Gastrocnemius medialis (tissue), 4 donors: Measurements from ENCODE around the gene PCDHGA7. TPM values are rescaled to one million over a fixed set of nuclear protein-coding genes. Genes with fewer than 3 reads are reported as not detected.

Source experiments
- ATAC-seq, 2 donors: fragments of 150-250 bp; one replicate each; pipeline ENCODE4 v1.9.1; 2016
- DNase-seq, 2 donors: peaks; one replicate each; pipeline ENCODE4 v3.0.0-alpha.2; 2019
- H3K27ac ChIP-seq, 4 donors: fragments of 200-600 bp; sonication (generic); 1 replicate in 1 of 4; 2 replicates in 3 of 4; pipeline ENCODE4 v1.5.1; 2016 to 2018; ENCODE audit warnings: mild to moderate bottlenecking in 2 of 4, moderate library complexity in 1 of 4
- H3K27me3 ChIP-seq, 3 donors: fragments of 200-600 bp; sonication (generic) in 2 of 3; 1 replicate in 1 of 3; 2 replicates in 2 of 3; pipeline versions ENCODE4 v1.5.1 to v1.6.0; 2016 to 2019; ENCODE audit warnings: mild to moderate bottlenecking in 1 of 3, moderate library complexity in 1 of 3
- H3K36me3 ChIP-seq, 2 donors: fragments of 200-600 bp; sonication (generic) in 1 of 2; one replicate each; pipeline ENCODE4 v1.5.1; 2017 to 2018
- H3K4me1 ChIP-seq, 2 donors: fragments of 200-600 bp; sonication (generic) in 1 of 2; one replicate each; pipeline ENCODE4 v1.5.1; 2016 to 2017; ENCODE audit warnings: mild to moderate bottlenecking in 2 of 2
- H3K4me3 ChIP-seq, 4 donors: fragments of 200-600 bp; sonication (generic) in 3 of 4; 1 replicate in 1 of 4; 2 replicates in 3 of 4; pipeline ENCODE4 v1.5.1; 2016 to 2019; ENCODE audit warnings: mild to moderate bottlenecking in 2 of 4
- H3K9me3 ChIP-seq, 3 donors: fragments of 200-600 bp; sonication (generic) in 2 of 3; 1 replicate in 1 of 3; 2 replicates in 2 of 3; pipeline ENCODE4 v1.5.1; 2016 to 2019
- CTCF ChIP-seq, 5 experiments: fragments of 450-650 bp in 3 of 5; fragments of 200-600 bp in 2 of 5; sonication (generic) in 2 of 5; IDR thresholded peaks in 4 of 5; conservative IDR thresholded peaks in 1 of 5; 1 replicate in 4 of 5; 2 replicates in 1 of 5; pipeline ENCODE4 v1.5.1; 2016 to 2019; ENCODE audit warnings: antibody characterized with exemption in 5 of 5, mild to moderate bottlenecking in 3 of 5, moderate library complexity in 3 of 5
- POLR2A ChIP-seq, 2 donors: fragments of 450-650 bp; IDR thresholded peaks; one replicate each; pipeline ENCODE4 v1.6.1; 2017; ENCODE audit warnings: antibody characterized with exemption in 2 of 2, mild to moderate bottlenecking in 2 of 2, moderate library complexity in 2 of 2
- in situ Hi-C, 4 donors: fragments of 200-750 bp; cut with MboI; loops; one replicate each; pipeline versions ENCODE4 v1.15.0 to v1.8.0; 2017; ENCODE audit warnings: low sequenced_read_pairs in 4 of 4
- intact Hi-C: fragments of 100-400 bp; cut with DNase I; formaldehyde crosslinking; loops from one replicate; pipeline ENCODE4 v1.15.1; 2023; ENCODE audit warnings: low total_unique reads
- total RNA-seq, 4 donors: library from RNA; depleted of rRNA; stranded (reverse); fragments of >200 nt; gene quantifications; one replicate each; pipeline versions ENCODE4 v1.1.0 to v1.2.3, GENCODE V29; 2016

The PCDHGA7 gene
- total RNA-seq, 4 donors from 2014 or later = 1.3 to 2.4 (median 1.9) TPM

- no peaks in the 10 kb centered on the region for H3K36me3 ChIP-seq
- intact Hi-C loops (no loop called here), in situ Hi-C loops (no loop called here)
- no peak overlapping the region for H3K27ac ChIP-seq
- DNase-seq (no peak), ATAC-seq (no peak)
- H3K27me3 ChIP-seq = peaks cover 0 to 35% (median 17%) of the 10 kb centered on the region in 3 donors
- no peak for TF ChIP-seq CTCF (IDR thresholded peaks at IDR 0.05 in 4 of 5, conservative IDR thresholded peaks at IDR 0.05 in 1 of 5)
- TF ChIP-seq POLR2A (IDR thresholded peaks at IDR 0.05) = no peak
- peaks cover 0 to 16% (median 3%) of the 10 kb centered on the region in 3 donors for H3K9me3 ChIP-seq
- H3K4me3 ChIP-seq = peak overlapping the region in 1 of 4 donors; percentile 35
- H3K4me1 ChIP-seq = peaks cover 0 to 6% of the 10 kb centered on the region in 2 donors
These were observed 26.4 kb upstream of the PCDHGA7 start for GRCh38 chr5:141356133-141356532.

GRCh38 chr5:141356950-141357349 lies 25.6 kb upstream of the PCDHGA7 start:
- in situ Hi-C loops = no loop called here
- intact Hi-C loops = no loop called here
- Histone ChIP-seq H3K36me3 (no peaks in the 10 kb centered on the region), H3K4me1 (peaks cover 0 to 6% of the 10 kb centered on the region in 2 donors), H3K27ac (no peak overlapping the region), H3K27me3 (peaks cover 0 to 35% (median 22%) of the 10 kb centered on the region in 3 donors), H3K9me3 (peaks cover 0 to 13% (median 6%) of the 10 kb centered on the region in 3 donors), H3K4me3 (peak overlapping the region in 1 of 4 donors; percentile 10)
- DNase-seq (no peak), ATAC-seq (no peak)
- TF ChIP-seq POLR2A (IDR thresholded peaks at IDR 0.05) = no peak
- TF ChIP-seq CTCF (IDR thresholded peaks at IDR 0.05 in 4 of 5, conservative IDR thresholded peaks at IDR 0.05 in 1 of 5) = no peak

- DNase-seq = no peak
- Histone ChIP-seq H3K27me3 (peaks cover 0 to 39% (median 35%) of the 10 kb centered on the region in 3 donors), H3K4me3 (peak within 1 kb of the TSS; percentile 41 to 57 (median 42)), H3K27ac (peak within 1 kb of the TSS; percentile 30 to 67 (median 52)), H3K36me3 (no peaks in the 10 kb centered on the region), H3K4me1 (peaks cover 5 to 9% of the 10 kb centered on the region in 2 donors), H3K9me3 (peaks cover 0 to 15% (median 6%) of the 10 kb centered on the region in 3 donors)
- intact Hi-C loops = loop anchor here (1.0 kb wide), 1 partner anchor 200 kb away; no protein-coding TSS in a partner anchor
- no peak for TF ChIP-seq POLR2A (IDR thresholded peaks at IDR 0.05)
- TF ChIP-seq CTCF (IDR thresholded peaks at IDR 0.05 in 4 of 5, conservative IDR thresholded peaks at IDR 0.05 in 1 of 5) = peak; percentile 26 to 48 (median 34)
- in situ Hi-C loops = no loop called here
- peak; percentile 30 to 71 for ATAC-seq
These were observed 22.6 kb upstream of the PCDHGA7 start, which contains the start of gene PCDHGB2 for GRCh38 chr5:141359790-141360426. TSS of gene PCDHGB2 (plus strand) at chr5:141359994. CDS start at chr5:141360136, 142 bp downstream.

- peaks cover 0 to 21% (median 6%) of the 10 kb centered on the region in 3 donors for H3K9me3 ChIP-seq
- peak overlapping the region; percentile 41 to 57 (median 42) for H3K4me3 ChIP-seq
- H3K27ac ChIP-seq = peak overlapping the region in 1 of 4 donors; percentile 62
- DNase-seq (no peak), ATAC-seq (no peak)
- H3K4me1 ChIP-seq = peaks cover 5 to 9% of the 10 kb centered on the region in 2 donors
- H3K36me3 ChIP-seq = no peaks in the 10 kb centered on the region
- peaks cover 0 to 44% (median 31%) of the 10 kb centered on the region in 3 donors for H3K27me3 ChIP-seq
- in situ Hi-C loops (no loop called here), intact Hi-C loops (loop anchor here (1.0 kb wide), 1 partner anchor 200 kb away; no protein-coding TSS in a partner anchor)
- TF ChIP-seq POLR2A (IDR thresholded peaks at IDR 0.05) (no peak), CTCF (IDR thresholded peaks at IDR 0.05 in 4 of 5, conservative IDR thresholded peaks at IDR 0.05 in 1 of 5) (no peak)
These were observed 21.9 kb upstream of the PCDHGA7 start for GRCh38 chr5:141360685-141361084.
